ENCODE results near the gene KCNH6. TPM values are rescaled to one million over a fixed set of nuclear protein-coding genes. Genes with fewer than 3 reads are reported as not detected.

Gene KCNH6
- total and polyA plus RNA-seq, 2 donors from 2014 or later: 0.57 to 4.8 TPM

- Histone ChIP-seq H3K36me3 (ENCODE audit: control insufficient read depth in 2 of 3, insufficient read depth in 3 of 3, low read length in 3 of 3) (no peaks in the 10 kb centered on the region), H3K9ac (ENCODE audit: low read length in 3 of 3) (no peak overlapping the region), H3K4me1 (ENCODE audit: control insufficient read depth in 2 of 3, insufficient read depth in 2 of 3, low read depth in 1 of 3, low read length in 3 of 3) (peaks cover 0 to 3% (median 0%) of the 10 kb centered on the region in 3 donors), H3K27me3 (ENCODE audit: control insufficient read depth, insufficient read depth, low read length) (peaks cover 6% of the 10 kb centered on the region), H3K27ac (ENCODE audit: low read depth in 2 of 2, low read length in 2 of 2) (no peak overlapping the region), H3K9me3 (ENCODE audit: control insufficient read depth in 2 of 3, insufficient read depth in 1 of 3, low read length in 3 of 3) (no peaks in the 10 kb centered on the region), H3K4me3 (ENCODE audit: low read length in 3 of 3) (no peak overlapping the region)
- intact Hi-C loops (cut with DNase I): no loop called here
- no peak for TF ChIP-seq CTCF (IDR thresholded peaks at IDR 0.05; ENCODE audit: borderline replicate concordance, extremely low read depth, insufficient read depth)
- FAIRE-seq (no peak), DNase-seq (peak in 1 of 5 donors; percentile 32)
Measured at GRCh38 chr17:63534816-63535455, 11.8 kb downstream of the KCNH6 start.

GRCh38 chr17:63535640-63536039, 12.5 kb downstream of the KCNH6 start:
- Histone ChIP-seq H3K9ac (ENCODE audit: low read length in 3 of 3) (no peak overlapping the region), H3K9me3 (ENCODE audit: control insufficient read depth in 2 of 3, insufficient read depth in 1 of 3, low read length in 3 of 3) (no peaks in the 10 kb centered on the region), H3K27ac (ENCODE audit: low read depth in 2 of 2, low read length in 2 of 2) (no peak overlapping the region), H3K4me3 (ENCODE audit: low read length in 3 of 3) (no peak overlapping the region), H3K4me1 (ENCODE audit: control insufficient read depth in 2 of 3, insufficient read depth in 2 of 3, low read depth in 1 of 3, low read length in 3 of 3) (peaks cover 0 to 3% (median 0%) of the 10 kb centered on the region in 3 donors), H3K36me3 (ENCODE audit: control insufficient read depth in 2 of 3, insufficient read depth in 3 of 3, low read length in 3 of 3) (no peaks in the 10 kb centered on the region), H3K27me3 (ENCODE audit: control insufficient read depth, insufficient read depth, low read length) (peaks cover 6% of the 10 kb centered on the region)
- peak in 1 of 5 donors; percentile 53 for DNase-seq
- intact Hi-C loops (cut with DNase I): no loop called here
- no peak for TF ChIP-seq CTCF (IDR thresholded peaks at IDR 0.05; ENCODE audit: borderline replicate concordance, extremely low read depth, insufficient read depth)
- FAIRE-seq: no peak

- Histone ChIP-seq H3K9ac (ENCODE audit: low read length in 3 of 3) (no peak overlapping the region), H3K27me3 (ENCODE audit: control insufficient read depth, insufficient read depth, low read length) (peaks cover 6% of the 10 kb centered on the region), H3K9me3 (ENCODE audit: control insufficient read depth in 2 of 3, insufficient read depth in 1 of 3, low read length in 3 of 3) (no peaks in the 10 kb centered on the region), H3K4me3 (ENCODE audit: low read length in 3 of 3) (no peak overlapping the region), H3K4me1 (ENCODE audit: control insufficient read depth in 2 of 3, insufficient read depth in 2 of 3, low read depth in 1 of 3, low read length in 3 of 3) (peaks cover 0 to 3% (median 0%) of the 10 kb centered on the region in 3 donors), H3K27ac (ENCODE audit: low read depth in 2 of 2, low read length in 2 of 2) (no peak overlapping the region), H3K36me3 (ENCODE audit: control insufficient read depth in 2 of 3, insufficient read depth in 3 of 3, low read length in 3 of 3) (no peaks in the 10 kb centered on the region)
- FAIRE-seq: no peak
- no peak for TF ChIP-seq CTCF (IDR thresholded peaks at IDR 0.05; ENCODE audit: borderline replicate concordance, extremely low read depth, insufficient read depth)
- DNase-seq: peak in 1 of 5 donors; percentile 11
- intact Hi-C loops (cut with DNase I): no loop called here
Measured at GRCh38 chr17:63537001-63537400, 13.8 kb downstream of the KCNH6 start.
